Activated naive CD4-positive, alpha-beta T cell treated with anti-CD3 and anti-CD28 coated beads, Interleukin-2, amount 50 U/mL, for 72 hours (primary cell): ENCODE measurements around the gene STK26. TPM values are rescaled to one million over a fixed set of nuclear protein-coding genes. Genes with fewer than 3 reads are reported as not detected.
"Not testable (repeated sequence)": the region's sequence is repeated elsewhere in the genome, so short reads cannot be mapped to it uniquely, and the experiment has no call there.

ENCODE experiments used
- ATAC-seq, 2 donors: fragments of 150-1000 bp; cut with Tn5 transposase; 2 replicates each; pipeline ENCODE4 v1.10.0; 2021; ENCODE audit warnings: mild to moderate bottlenecking in 2 of 2, moderate library complexity in 2 of 2
- DNase-seq, 2 donors: peaks; one replicate each; pipeline ENCODE4 v3.0.0; 2021 to 2022; ENCODE audit warnings: low spot score in 2 of 2
- H3K27ac Mint-ChIP-seq, 2 donors: one replicate each; pipeline ENCODE4 v1.8.0; 2022; ENCODE audit warnings: mild to moderate bottlenecking in 2 of 2, mixed read lengths in 2 of 2
- H3K36me3 Mint-ChIP-seq, 2 donors: one replicate each; pipeline ENCODE4 v1.8.0; 2022; ENCODE audit warnings: mixed read lengths in 2 of 2
- H3K9me3 Mint-ChIP-seq, 2 donors: one replicate each; pipeline ENCODE4 v1.8.0; 2022; ENCODE audit warnings: mixed read lengths in 2 of 2
- total RNA-seq, 2 donors: library from RNA; stranded (reverse); gene quantifications; one replicate each; pipeline ENCODE4 v1.2.3, GENCODE V29; 2022

STK26 gene
- total RNA-seq, 2 donors from 2014 or later: 60.0 to 80.5 TPM

GRCh38 chrX:132023896-132024386, 839 bp downstream of the STK26 start:
- peak; percentile 72 to 89 for ATAC-seq
- peaks cover 16 to 17% of the 10 kb centered on the region in 2 donors for H3K36me3 Mint-ChIP-seq
- DNase-seq: peak; percentile 55 to 81
- peak overlapping the region; percentile 81 to 98 for H3K27ac Mint-ChIP-seq
- H3K9me3 Mint-ChIP-seq: no peaks in the 10 kb centered on the region

GRCh38 chrX:132025041-132025440, 1.9 kb downstream of the STK26 start:
- no peaks in the 10 kb centered on the region for H3K9me3 Mint-ChIP-seq
- peaks cover 17 to 24% of the 10 kb centered on the region in 2 donors for H3K36me3 Mint-ChIP-seq
- DNase-seq (no peak), ATAC-seq (no peak)
- H3K27ac Mint-ChIP-seq: peak overlapping the region; percentile 72 to 98

- H3K36me3 Mint-ChIP-seq: peaks cover 5 to 36% of the 10 kb centered on the region in 2 donors
- peak overlapping the region; percentile 44 to 83 for H3K27ac Mint-ChIP-seq
- no peaks in the 10 kb centered on the region for H3K9me3 Mint-ChIP-seq
- ATAC-seq: no peak
- DNase-seq: no peak
Observed at GRCh38 chrX:132030264-132030663, 7.2 kb downstream of the STK26 start.

- H3K27ac Mint-ChIP-seq: peak overlapping the region in 1 of 2 donors; percentile 83
- peaks cover 5 to 36% of the 10 kb centered on the region in 2 donors for H3K36me3 Mint-ChIP-seq
- ATAC-seq: peak in 1 of 2 donors; percentile 47
- no peak for DNase-seq
- no peaks in the 10 kb centered on the region for H3K9me3 Mint-ChIP-seq
Observed at GRCh38 chrX:132031867-132032266, 8.8 kb downstream of the STK26 start.

- Mint-ChIP-seq H3K36me3 (peaks cover 0 to 28% of the 10 kb centered on the region in 2 donors), H3K27ac (no peak overlapping the region), H3K9me3 (no peaks in the 10 kb centered on the region)
- ATAC-seq: peak in 1 of 2 donors; percentile 34
- no peak for DNase-seq
Observed at GRCh38 chrX:132033166-132033565, 10.1 kb downstream of the STK26 start.

GRCh38 chrX:132034648-132035047, 11.5 kb downstream of the STK26 start:
- no peak for ATAC-seq
- Mint-ChIP-seq H3K27ac (no peak overlapping the region), H3K9me3 (no peaks in the 10 kb centered on the region), H3K36me3 (peaks cover 0 to 13% of the 10 kb centered on the region in 2 donors)
- no peak for DNase-seq

- no peak for ATAC-seq
- Mint-ChIP-seq H3K36me3 (no peaks in the 10 kb centered on the region), H3K9me3 (no peaks in the 10 kb centered on the region), H3K27ac (peak overlapping the region in 1 of 2 donors; percentile 57)
- DNase-seq: no peak
Observed at GRCh38 chrX:132037479-132037993, 14.4 kb downstream of the STK26 start.

GRCh38 chrX:132040066-132040465, 17.0 kb downstream of the STK26 start:
- Mint-ChIP-seq H3K27ac (no peak overlapping the region), H3K36me3 (no peaks in the 10 kb centered on the region), H3K9me3 (no peaks in the 10 kb centered on the region)
- DNase-seq: no peak
- no peak for ATAC-seq

- DNase-seq (no peak), ATAC-seq (no peak)
- Mint-ChIP-seq H3K36me3 (no peaks in the 10 kb centered on the region), H3K9me3 (no peaks in the 10 kb centered on the region), H3K27ac (no peak overlapping the region)
Observed at GRCh38 chrX:132041015-132041414, 17.9 kb downstream of the STK26 start.

GRCh38 chrX:132043977-132044376, 20.9 kb downstream of the STK26 start:
- H3K27ac Mint-ChIP-seq: peak overlapping the region in 1 of 2 donors; percentile 48
- no peaks in the 10 kb centered on the region for H3K36me3 Mint-ChIP-seq
- no peak for DNase-seq
- no peaks in the 10 kb centered on the region for H3K9me3 Mint-ChIP-seq
- ATAC-seq: no peak

GRCh38 chrX:132044953-132045352, 21.9 kb downstream of the STK26 start:
- no peak overlapping the region for H3K27ac Mint-ChIP-seq
- DNase-seq (no peak), ATAC-seq (no peak)
- H3K36me3 Mint-ChIP-seq: peaks cover 0 to 2% of the 10 kb centered on the region in 2 donors
- H3K9me3 Mint-ChIP-seq: no peaks in the 10 kb centered on the region

GRCh38 chrX:132045456-132045855, 22.4 kb downstream of the STK26 start:
- DNase-seq (no peak), ATAC-seq (no peak)
- no peak overlapping the region for H3K27ac Mint-ChIP-seq
- peaks cover 0 to 5% of the 10 kb centered on the region in 2 donors for H3K36me3 Mint-ChIP-seq
- H3K9me3 Mint-ChIP-seq: no peaks in the 10 kb centered on the region

- H3K36me3 Mint-ChIP-seq: peaks cover 0 to 5% of the 10 kb centered on the region in 2 donors
- no peak for DNase-seq
Observed at GRCh38 chrX:132046533-132046932, 23.4 kb downstream of the STK26 start.

GRCh38 chrX:132051778-132052177, 28.7 kb downstream of the STK26 start:
- H3K36me3 Mint-ChIP-seq: peaks cover 0 to 12% of the 10 kb centered on the region in 2 donors
- H3K27ac Mint-ChIP-seq, ATAC-seq, H3K9me3 Mint-ChIP-seq, DNase-seq: not testable (repeated sequence)

More at GRCh38 chrX:132046533-132046932, 23.4 kb downstream of the STK26 start:
- no peak for ATAC-seq
- H3K27ac Mint-ChIP-seq: no peak overlapping the region
- no peaks in the 10 kb centered on the region for H3K9me3 Mint-ChIP-seq

GRCh38 chrX:132058050-132058449, 34.9 kb downstream of the STK26 start:
- DNase-seq (no peak), ATAC-seq (no peak)
- Mint-ChIP-seq H3K9me3 (no peaks in the 10 kb centered on the region), H3K27ac (no peak overlapping the region), H3K36me3 (no peaks in the 10 kb centered on the region)

- H3K27ac Mint-ChIP-seq: no peak overlapping the region
- ATAC-seq: peak; percentile 56 to 80
- H3K9me3 Mint-ChIP-seq: no peaks in the 10 kb centered on the region
- no peak for DNase-seq
- H3K36me3 Mint-ChIP-seq: no peaks in the 10 kb centered on the region
Observed at GRCh38 chrX:132058975-132059374, 35.9 kb downstream of the STK26 start.

GRCh38 chrX:132059973-132060540, 37.0 kb downstream of the STK26 start:
- DNase-seq: no peak
- peak overlapping the region; percentile 39 to 77 for H3K27ac Mint-ChIP-seq
- H3K9me3 Mint-ChIP-seq: no peaks in the 10 kb centered on the region
- H3K36me3 Mint-ChIP-seq: no peaks in the 10 kb centered on the region
- no peak for ATAC-seq

- Mint-ChIP-seq H3K36me3 (no peaks in the 10 kb centered on the region), H3K27ac (no peak overlapping the region), H3K9me3 (no peaks in the 10 kb centered on the region)
- DNase-seq (no peak), ATAC-seq (no peak)
Observed at GRCh38 chrX:132063334-132063733, 40.2 kb downstream of the STK26 start.
